ENCODE data around the gene SVBP. TPM values are rescaled to one million over a fixed set of nuclear protein-coding genes. Genes with fewer than 3 reads are reported as not detected.

Gene SVBP
- total and polyA plus RNA-seq, 12 donors = 11.6 to 31.7 (median 14.5) TPM

- peaks cover 4 to 20% (median 14%) of the 10 kb centered on the region in 9 donors for H3K4me1 ChIP-seq
- WGBS, 2 donors = 9% methylated on average over 49 to 54 of the region's 54 CpGs
- peak; percentile 11 to 26 for DNase-seq
- peak within 1 kb of the TSS in 9 of 10 donors; percentile 39 to 64 (median 48) for H3K4me3 ChIP-seq
- H3K9me3 ChIP-seq = no peaks in the 10 kb centered on the region
- intact Hi-C loops (cut with DNase I) = loop anchor here in 1 of 10 donors (10.0 kb wide), 1 partner anchor 290 kb away; no protein-coding TSS in a partner anchor
- H3K27me3 ChIP-seq = peaks cover 0 to 11% (median 0%) of the 10 kb centered on the region in 7 donors
- TF ChIP-seq CTCF (IDR thresholded peaks at IDR 0.05) = no peak
- peaks cover 0 to 35% (median 8%) of the 10 kb centered on the region in 9 donors for H3K36me3 ChIP-seq
- peak; percentile 52 to 64 (median 57) for ATAC-seq
- H3K27ac ChIP-seq = no peak within 1 kb of the TSS
Measured at GRCh38 chr1:42784946-42785693, 32.1 kb downstream of the SVBP start, which contains the start of gene TMEM269. Gene TMEM269 (plus strand): TSS chr1:42784991. CDS start chr1:42789894, 4,903 bp downstream.

DNA sequence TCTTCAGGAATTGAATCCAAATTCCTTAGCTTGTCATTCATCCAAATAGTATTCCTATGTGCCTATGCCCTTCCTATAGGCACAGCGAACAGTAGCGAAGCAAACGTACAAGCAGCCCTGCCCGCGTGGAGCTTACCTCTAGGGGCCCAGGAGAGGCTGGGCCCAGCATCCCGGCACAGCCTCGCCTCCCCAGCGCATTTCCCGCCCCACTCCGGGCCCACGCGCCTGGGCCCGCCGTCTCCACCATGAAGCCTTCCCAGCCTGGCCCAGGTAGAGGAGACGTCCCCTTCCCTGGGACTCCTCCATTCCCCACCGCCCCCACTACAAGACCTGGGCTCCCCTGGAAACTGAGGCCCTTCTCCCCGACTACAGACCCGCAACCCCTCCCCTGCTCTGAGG lies 32.7 kb downstream of the SVBP start:
- H3K4me3 ChIP-seq = peak overlapping the region in 7 of 10 donors; percentile 41 to 64 (median 49)
- 83 to 85% methylated on average over 18 of the region's 18 CpGs for WGBS, 2 donors
- H3K4me1 ChIP-seq = peaks cover 4 to 20% (median 14%) of the 10 kb centered on the region in 9 donors
- peaks cover 0 to 41% (median 8%) of the 10 kb centered on the region in 9 donors for H3K36me3 ChIP-seq
- no peaks in the 10 kb centered on the region for H3K9me3 ChIP-seq
- H3K27ac ChIP-seq = no peak overlapping the region
- intact Hi-C loops (cut with DNase I) = loop anchor here in 1 of 10 donors (10.0 kb wide), 1 partner anchor 290 kb away; no protein-coding TSS in a partner anchor
- no peak for DNase-seq
- no peak for TF ChIP-seq CTCF (IDR thresholded peaks at IDR 0.05)
- peaks cover 0 to 11% (median 0%) of the 10 kb centered on the region in 7 donors for H3K27me3 ChIP-seq
- peak in 4 of 8 donors; percentile 3 to 39 (median 12) for ATAC-seq

GRCh38 chr1:42783092-42783491 lies 34.1 kb downstream of the SVBP start:
- H3K27ac ChIP-seq = no peak overlapping the region
- DNase-seq (no peak), ATAC-seq (no peak)
- no peak for TF ChIP-seq CTCF (IDR thresholded peaks at IDR 0.05)
- H3K4me1 ChIP-seq = peaks cover 4 to 20% (median 14%) of the 10 kb centered on the region in 9 donors
- peaks cover 0 to 54% (median 8%) of the 10 kb centered on the region in 9 donors for H3K36me3 ChIP-seq
- no peak overlapping the region for H3K4me3 ChIP-seq
- peaks cover 0 to 11% (median 0%) of the 10 kb centered on the region in 7 donors for H3K27me3 ChIP-seq
- no peaks in the 10 kb centered on the region for H3K9me3 ChIP-seq
- WGBS, 2 donors = 99 to 100% methylated on average over 2 of the region's 2 CpGs
- intact Hi-C loops (cut with DNase I) = loop anchor here in 1 of 10 donors (10.0 kb wide), 1 partner anchor 292 kb away; no protein-coding TSS in a partner anchor

- intact Hi-C loops (cut with DNase I) = loop anchor here in 1 of 10 donors (10.0 kb wide), 1 partner anchor 295 kb away; no protein-coding TSS in a partner anchor
- no peak for TF ChIP-seq CTCF (IDR thresholded peaks at IDR 0.05)
- no peak for DNase-seq
Measured at GRCh38 chr1:42780176-42780575, 37.0 kb downstream of the SVBP start.

More at GRCh38 chr1:42780176-42780575, 37.0 kb downstream of the SVBP start:
- Histone ChIP-seq H3K27me3 (peaks cover 0 to 6% (median 0%) of the 10 kb centered on the region in 7 donors), H3K36me3 (peaks cover 0 to 83% (median 36%) of the 10 kb centered on the region in 9 donors), H3K9me3 (no peaks in the 10 kb centered on the region), H3K27ac (no peak overlapping the region), H3K4me3 (no peak overlapping the region), H3K4me1 (peaks cover 3 to 6% (median 6%) of the 10 kb centered on the region in 9 donors)
- ATAC-seq = no peak
- WGBS, 2 donors = 94 to 100% methylated on average over 1 of the region's 1 CpG
